AG04449 (cell line): ENCODE results near the gene XYLT2.

Experiments
- CTCF ChIA-PET: fragments of 350-600 bp; formaldehyde crosslinking; extraction: SDS; loops from one replicate; lab custom pipeline; 2021; ENCODE audit warnings: antibody characterized with exemption; lab: Yijun Ruan, JAX
- POLR2A ChIA-PET: fragments of 400-600, 350-600 bp; formaldehyde crosslinking; extraction: SDS; loops from one replicate; lab custom pipeline; 2020; ENCODE audit warnings: antibody characterized with exemption, inconsistent platforms; lab: Yijun Ruan, JAX
- DNase-seq: peaks from one replicate; pipeline ENCODE4 v3.0.0-alpha.2; 2010; ENCODE audit warnings: low read depth, low spot score
- H3K4me3 ChIP-seq: 2 replicates; pipeline ENCODE4 v1.5.1; 2011; ENCODE audit warnings: low read depth, mild to moderate bottlenecking, control low read depth, low read length
- TF ChIP-seq, protein P1 (sequence below): IDR thresholded peaks from one replicate; pipeline ENCODE4 v1.5.1; 2011; ENCODE audit warnings: mild to moderate bottlenecking, moderate library complexity, low read length, control low read depth, inconsistent platforms; ENCODE audit not compliant: insufficient read depth; ENCODE audit errors: missing control alignments

Gene XYLT2

DNA sequence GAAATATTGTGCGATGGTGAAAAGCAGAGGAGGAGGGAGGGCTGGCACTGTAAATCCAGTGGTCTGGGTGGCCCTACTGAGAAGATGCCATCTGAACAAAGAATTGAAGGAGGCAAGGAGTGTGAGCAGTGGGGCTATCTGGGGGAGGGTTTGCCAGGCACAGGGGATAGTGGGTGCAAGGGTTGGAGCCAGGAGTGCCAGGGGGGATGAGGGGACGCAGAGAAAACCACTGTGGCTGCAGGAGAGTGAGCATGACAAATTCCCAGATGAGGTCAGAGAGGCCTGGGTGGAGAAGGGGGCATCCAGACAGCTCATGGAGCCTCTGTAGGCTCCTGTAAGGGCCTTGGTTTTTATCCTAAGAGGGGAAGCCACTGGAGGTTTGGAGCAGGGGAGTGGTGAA, 4.8 kb downstream of the XYLT2 start:
- TF ChIP-seq, protein P1, sequence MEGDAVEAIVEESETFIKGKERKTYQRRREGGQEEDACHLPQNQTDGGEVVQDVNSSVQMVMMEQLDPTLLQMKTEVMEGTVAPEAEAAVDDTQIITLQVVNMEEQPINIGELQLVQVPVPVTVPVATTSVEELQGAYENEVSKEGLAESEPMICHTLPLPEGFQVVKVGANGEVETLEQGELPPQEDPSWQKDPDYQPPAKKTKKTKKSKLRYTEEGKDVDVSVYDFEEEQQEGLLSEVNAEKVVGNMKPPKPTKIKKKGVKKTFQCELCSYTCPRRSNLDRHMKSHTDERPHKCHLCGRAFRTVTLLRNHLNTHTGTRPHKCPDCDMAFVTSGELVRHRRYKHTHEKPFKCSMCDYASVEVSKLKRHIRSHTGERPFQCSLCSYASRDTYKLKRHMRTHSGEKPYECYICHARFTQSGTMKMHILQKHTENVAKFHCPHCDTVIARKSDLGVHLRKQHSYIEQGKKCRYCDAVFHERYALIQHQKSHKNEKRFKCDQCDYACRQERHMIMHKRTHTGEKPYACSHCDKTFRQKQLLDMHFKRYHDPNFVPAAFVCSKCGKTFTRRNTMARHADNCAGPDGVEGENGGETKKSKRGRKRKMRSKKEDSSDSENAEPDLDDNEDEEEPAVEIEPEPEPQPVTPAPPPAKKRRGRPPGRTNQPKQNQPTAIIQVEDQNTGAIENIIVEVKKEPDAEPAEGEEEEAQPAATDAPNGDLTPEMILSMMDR: no peak
- no peak for DNase-seq
- ChIA-PET POLR2A (no interaction called here), CTCF (interaction anchor here (7.6 kb wide), 1 partner anchor 11 kb away, joined by 116 read pairs; no protein-coding TSS in a partner anchor)
- H3K4me3 ChIP-seq: no peak overlapping the region

- CTCF ChIA-PET: interaction anchor here (7.6 kb wide), 1 partner anchor 9 kb away, joined by 116 read pairs; no protein-coding TSS in a partner anchor
Measured at GRCh38 chr17:50352072-50352692, 6.3 kb downstream of the XYLT2 start.

GRCh38 chr17:50352693-50353599, 7.0 kb downstream of the XYLT2 start:
- TF ChIP-seq, protein P1: no peak
- POLR2A ChIA-PET: no interaction called here
- CTCF ChIA-PET: interaction anchor here (7.6 kb wide), 1 partner anchor 9 kb away, joined by 116 read pairs; no protein-coding TSS in a partner anchor
- H3K4me3 ChIP-seq: no peak overlapping the region
- DNase-seq: no peak

More at GRCh38 chr17:50352072-50352692, 6.3 kb downstream of the XYLT2 start:
- TF ChIP-seq, protein P1: no peak
- no peak overlapping the region for H3K4me3 ChIP-seq
- POLR2A ChIA-PET: no interaction called here
- no peak for DNase-seq

DNA sequence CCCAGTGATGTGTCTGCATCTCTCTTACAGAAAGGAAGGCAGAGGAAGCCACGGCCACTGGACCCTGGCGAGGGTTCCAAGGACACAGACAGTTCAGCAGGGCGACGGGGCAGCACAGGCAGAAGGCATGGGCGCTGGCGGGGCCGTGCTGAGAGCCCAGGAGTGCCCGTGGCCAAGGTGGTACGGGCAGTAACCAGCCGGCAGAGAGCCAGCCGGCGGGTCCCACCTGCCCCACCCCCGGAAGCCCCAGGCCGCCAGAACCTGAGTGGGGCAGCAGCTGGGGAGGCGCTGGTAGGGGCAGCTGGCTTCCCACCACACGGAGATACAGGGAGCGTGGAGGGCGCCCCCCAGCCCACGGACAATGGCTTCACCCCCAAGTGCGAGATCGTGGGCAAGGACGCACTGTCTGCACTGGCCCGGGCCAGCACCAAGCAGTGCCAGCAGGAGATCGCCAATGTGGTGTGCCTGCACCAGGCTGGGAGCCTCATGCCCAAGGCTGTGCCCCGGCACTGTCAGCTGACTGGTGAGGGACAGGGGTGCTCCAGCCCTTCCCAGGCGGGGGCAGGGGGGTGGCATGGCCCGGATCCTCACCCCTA, 7.8 kb downstream of the XYLT2 start:
- no peak overlapping the region for H3K4me3 ChIP-seq
- no peak for DNase-seq
- TF ChIP-seq, protein P1: no peak
- POLR2A ChIA-PET: no interaction called here
- CTCF ChIA-PET: interaction anchor here (1.4 kb wide), 1 partner anchor 9 kb away, joined by 9 read pairs; no protein-coding TSS in a partner anchor

- no peak for DNase-seq
Measured at GRCh38 chr17:50354198-50354597, 8.3 kb downstream of the XYLT2 start.

More at GRCh38 chr17:50354198-50354597, 8.3 kb downstream of the XYLT2 start:
- no peak overlapping the region for H3K4me3 ChIP-seq
- ChIA-PET POLR2A (no interaction called here), CTCF (interaction anchor here (1.0 to 1.4 kb wide), 3 partner anchors 8 to 192 kb away, joined by 3 to 9 read pairs (median 3); no protein-coding TSS in a partner anchor)
- TF ChIP-seq, protein P1: no peak
